ENCODE measurements around the gene DLX6.

The DLX6 gene

DNA sequence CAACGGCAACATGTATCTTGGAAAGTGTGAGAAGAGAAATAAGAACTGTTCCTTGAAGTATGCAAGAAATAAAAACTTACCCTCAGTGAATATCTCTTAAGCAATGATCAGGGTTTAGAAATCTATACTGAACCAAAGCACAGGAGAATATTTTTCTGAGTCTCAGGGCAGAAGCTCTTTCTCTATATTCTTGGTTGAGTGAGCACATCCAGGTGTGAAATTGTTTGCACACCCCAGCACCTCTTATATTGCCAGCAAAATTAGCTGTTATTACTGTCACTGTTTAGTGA is 8.4 kb downstream of the DLX6 start:
- peaks cover 94% of the 10 kb centered on the region for H3K27me3 ChIP-seq (replicated peaks; ENCODE audit: control insufficient read depth, insufficient read depth, low read length)
- no peak overlapping the region for H3K9ac ChIP-seq (ENCODE audit: low read length)
- no peak for DNase-seq (ENCODE audit: low read depth)
- H3K9me3 ChIP-seq (ENCODE audit: control insufficient read depth, low read length) = no peaks in the 10 kb centered on the region
- no peak overlapping the region for H3K4me3 ChIP-seq (ENCODE audit: low read length)
- H3K36me3 ChIP-seq (ENCODE audit: control insufficient read depth, insufficient read depth, low read length, severe bottlenecking) = no peaks in the 10 kb centered on the region
- no peaks in the 10 kb centered on the region for H3K4me1 ChIP-seq (ENCODE audit: control insufficient read depth, insufficient read depth, low read length)

- no peaks in the 10 kb centered on the region for H3K9me3 ChIP-seq (ENCODE audit: control insufficient read depth, low read length)
- DNase-seq (ENCODE audit: low read depth) = no peak
- H3K9ac ChIP-seq (ENCODE audit: low read length) = no peak overlapping the region
- no peak overlapping the region for H3K4me3 ChIP-seq (ENCODE audit: low read length)
- peaks cover 94% of the 10 kb centered on the region for H3K27me3 ChIP-seq (replicated peaks; ENCODE audit: control insufficient read depth, insufficient read depth, low read length)
- no peaks in the 10 kb centered on the region for H3K4me1 ChIP-seq (ENCODE audit: control insufficient read depth, insufficient read depth, low read length)
- H3K36me3 ChIP-seq (ENCODE audit: control insufficient read depth, insufficient read depth, low read length, severe bottlenecking) = no peaks in the 10 kb centered on the region
Observed at GRCh38 chr7:97014145-97014750, 8.9 kb downstream of the DLX6 start.

- Histone ChIP-seq H3K36me3 (ENCODE audit: control insufficient read depth, insufficient read depth, low read length, severe bottlenecking) (no peaks in the 10 kb centered on the region), H3K4me1 (ENCODE audit: control insufficient read depth, insufficient read depth, low read length) (no peaks in the 10 kb centered on the region), H3K9ac (ENCODE audit: low read length) (no peak overlapping the region), H3K4me3 (ENCODE audit: low read length) (no peak overlapping the region), H3K9me3 (ENCODE audit: control insufficient read depth, low read length) (no peaks in the 10 kb centered on the region), H3K27me3 (replicated peaks; ENCODE audit: control insufficient read depth, insufficient read depth, low read length) (peaks cover 94% of the 10 kb centered on the region)
- no peak for DNase-seq (ENCODE audit: low read depth)
Observed at GRCh38 chr7:97015279-97015678, 9.9 kb downstream of the DLX6 start.

DNA sequence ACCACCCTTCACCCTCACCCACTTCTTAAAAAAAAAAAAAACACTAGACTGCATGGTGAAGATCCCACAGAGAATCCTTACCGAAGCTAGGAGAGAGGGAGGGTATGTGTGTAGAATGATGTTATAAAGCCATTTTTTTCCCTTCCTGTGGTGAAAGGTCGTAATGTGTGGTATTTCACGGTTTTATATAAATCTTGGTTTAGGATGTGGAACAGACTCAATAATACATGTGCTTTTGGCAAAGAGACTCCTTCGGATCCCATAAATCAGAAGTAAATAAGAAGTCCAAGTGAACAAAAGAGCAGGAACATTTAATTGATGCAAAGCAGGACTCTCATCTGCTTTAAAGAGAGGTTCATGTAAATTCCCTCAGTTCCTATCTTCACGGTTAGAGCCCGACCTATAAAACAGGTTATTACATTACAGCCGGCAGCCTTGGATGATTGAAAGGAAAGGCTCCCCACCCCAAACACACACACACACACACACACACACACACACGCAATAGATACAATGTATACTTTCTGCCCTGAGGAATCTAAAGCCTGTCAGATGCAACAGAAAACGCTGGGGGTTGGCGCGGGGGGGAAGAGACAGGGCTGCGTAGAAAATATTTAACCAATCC is 10.5 kb downstream of the DLX6 start:
- H3K27me3 ChIP-seq (replicated peaks; ENCODE audit: control insufficient read depth, insufficient read depth, low read length) = peaks cover 95% of the 10 kb centered on the region
- no peak for DNase-seq (ENCODE audit: low read depth)

GRCh38 chr7:97016381-97017191 is 11.2 kb downstream of the DLX6 start:
- no peaks in the 10 kb centered on the region for H3K4me1 ChIP-seq (ENCODE audit: control insufficient read depth, insufficient read depth, low read length)
- no peak overlapping the region for H3K9ac ChIP-seq (ENCODE audit: low read length)
- no peaks in the 10 kb centered on the region for H3K36me3 ChIP-seq (ENCODE audit: control insufficient read depth, insufficient read depth, low read length, severe bottlenecking)
- no peaks in the 10 kb centered on the region for H3K9me3 ChIP-seq (ENCODE audit: control insufficient read depth, low read length)
- DNase-seq (ENCODE audit: low read depth) = peak; percentile 59
- H3K27me3 ChIP-seq (replicated peaks; ENCODE audit: control insufficient read depth, insufficient read depth, low read length) = peaks cover 88% of the 10 kb centered on the region
- no peak overlapping the region for H3K4me3 ChIP-seq (ENCODE audit: low read length)

More for the DNA sequence above, 10.5 kb downstream of the DLX6 start:
- H3K9me3 ChIP-seq (ENCODE audit: control insufficient read depth, low read length) = no peaks in the 10 kb centered on the region
- H3K4me1 ChIP-seq (ENCODE audit: control insufficient read depth, insufficient read depth, low read length) = no peaks in the 10 kb centered on the region
- no peaks in the 10 kb centered on the region for H3K36me3 ChIP-seq (ENCODE audit: control insufficient read depth, insufficient read depth, low read length, severe bottlenecking)
- H3K4me3 ChIP-seq (ENCODE audit: low read length) = no peak overlapping the region
- H3K9ac ChIP-seq (ENCODE audit: low read length) = no peak overlapping the region

- peak; percentile 17 for DNase-seq (ENCODE audit: low read depth)
- H3K9me3 ChIP-seq (ENCODE audit: control insufficient read depth, low read length) = no peaks in the 10 kb centered on the region
Observed at GRCh38 chr7:97017192-97018125, 12.1 kb downstream of the DLX6 start.

GRCh38 chr7:97018126-97018601 is 12.8 kb downstream of the DLX6 start:
- Histone ChIP-seq H3K9me3 (ENCODE audit: control insufficient read depth, low read length) (no peaks in the 10 kb centered on the region), H3K4me3 (ENCODE audit: low read length) (no peak overlapping the region), H3K9ac (ENCODE audit: low read length) (no peak overlapping the region), H3K27me3 (replicated peaks; ENCODE audit: control insufficient read depth, insufficient read depth, low read length) (peaks cover 89% of the 10 kb centered on the region), H3K4me1 (ENCODE audit: control insufficient read depth, insufficient read depth, low read length) (no peaks in the 10 kb centered on the region), H3K36me3 (ENCODE audit: control insufficient read depth, insufficient read depth, low read length, severe bottlenecking) (no peaks in the 10 kb centered on the region)
- no peak for DNase-seq (ENCODE audit: low read depth)

More at GRCh38 chr7:97017192-97018125, 12.1 kb downstream of the DLX6 start:
- Histone ChIP-seq H3K9ac (ENCODE audit: low read length) (no peak overlapping the region), H3K4me3 (ENCODE audit: low read length) (no peak overlapping the region), H3K27me3 (replicated peaks; ENCODE audit: control insufficient read depth, insufficient read depth, low read length) (peaks cover 87% of the 10 kb centered on the region), H3K4me1 (ENCODE audit: control insufficient read depth, insufficient read depth, low read length) (no peaks in the 10 kb centered on the region), H3K36me3 (ENCODE audit: control insufficient read depth, insufficient read depth, low read length, severe bottlenecking) (no peaks in the 10 kb centered on the region)

GRCh38 chr7:97018791-97019531 is 13.6 kb downstream of the DLX6 start:
- DNase-seq (ENCODE audit: low read depth) = no peak
- Histone ChIP-seq H3K4me3 (ENCODE audit: low read length) (no peak overlapping the region), H3K4me1 (ENCODE audit: control insufficient read depth, insufficient read depth, low read length) (peaks cover 4% of the 10 kb centered on the region), H3K9ac (ENCODE audit: low read length) (no peak overlapping the region), H3K9me3 (ENCODE audit: control insufficient read depth, low read length) (no peaks in the 10 kb centered on the region), H3K27me3 (replicated peaks; ENCODE audit: control insufficient read depth, insufficient read depth, low read length) (peaks cover 88% of the 10 kb centered on the region), H3K36me3 (ENCODE audit: control insufficient read depth, insufficient read depth, low read length, severe bottlenecking) (no peaks in the 10 kb centered on the region)

GRCh38 chr7:97019710-97020225 is 14.4 kb downstream of the DLX6 start:
- H3K4me1 ChIP-seq (ENCODE audit: control insufficient read depth, insufficient read depth, low read length) = peaks cover 11% of the 10 kb centered on the region
- no peak for DNase-seq (ENCODE audit: low read depth)
- H3K27me3 ChIP-seq (replicated peaks; ENCODE audit: control insufficient read depth, insufficient read depth, low read length) = peaks cover 86% of the 10 kb centered on the region
- H3K9me3 ChIP-seq (ENCODE audit: control insufficient read depth, low read length) = no peaks in the 10 kb centered on the region
- no peak overlapping the region for H3K4me3 ChIP-seq (ENCODE audit: low read length)
- H3K9ac ChIP-seq (ENCODE audit: low read length) = no peak overlapping the region
- no peaks in the 10 kb centered on the region for H3K36me3 ChIP-seq (ENCODE audit: control insufficient read depth, insufficient read depth, low read length, severe bottlenecking)

DNA sequence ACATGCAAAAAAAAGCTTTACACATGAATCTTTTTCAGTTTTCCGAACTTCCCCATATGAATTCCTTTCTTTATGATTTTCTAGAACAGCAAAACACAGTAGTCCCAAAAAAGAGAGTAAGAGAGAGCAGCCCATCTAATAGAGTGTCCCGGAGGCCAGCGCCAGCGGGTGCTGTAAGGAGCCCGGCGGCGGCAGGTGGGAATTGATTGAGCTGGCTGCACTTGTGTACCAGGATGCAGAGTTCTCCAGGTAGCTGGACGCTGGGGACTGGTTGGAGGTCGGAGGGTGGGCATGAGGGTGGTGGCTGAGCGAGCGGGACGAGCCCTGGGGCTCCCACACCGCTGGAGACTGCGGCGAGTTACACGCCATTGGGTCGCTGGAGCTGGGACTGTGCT is 15.2 kb downstream of the DLX6 start:
- H3K4me1 ChIP-seq (ENCODE audit: control insufficient read depth, insufficient read depth, low read length) = peaks cover 12% of the 10 kb centered on the region
- no peak for DNase-seq (ENCODE audit: low read depth)
- H3K36me3 ChIP-seq (ENCODE audit: control insufficient read depth, insufficient read depth, low read length, severe bottlenecking) = no peaks in the 10 kb centered on the region
- H3K9me3 ChIP-seq (ENCODE audit: control insufficient read depth, low read length) = no peaks in the 10 kb centered on the region
- H3K27me3 ChIP-seq (replicated peaks; ENCODE audit: control insufficient read depth, insufficient read depth, low read length) = peaks cover 86% of the 10 kb centered on the region
- no peak overlapping the region for H3K9ac ChIP-seq (ENCODE audit: low read length)
- no peak overlapping the region for H3K4me3 ChIP-seq (ENCODE audit: low read length)

Data from adipocyte (in vitro differentiated cells).